Prostate gland (tissue), 2 donors: ENCODE data around the gene KIF15.

ENCODE experiments used
- POLR2AphosphoS5 ChIP-seq: sonication (generic); formaldehyde crosslinking; IDR thresholded peaks from one replicate; pipeline ENCODE4 v1.6.1; 2017; ENCODE audit warnings: antibody characterized with exemption
- TF ChIP-seq, protein P1 (sequence below), 4 experiments: fragments of 200-600 bp in 2 of 4; fragments of 450-650 bp in 2 of 4; sonication (generic) in 2 of 4; IDR thresholded peaks; 1 replicate in 3 of 4; 2 replicates in 1 of 4; pipeline ENCODE4 v1.5.1; 2016 to 2019; ENCODE audit warnings: antibody characterized with exemption in 4 of 4, mild to moderate bottlenecking in 2 of 4, moderate library complexity in 2 of 4

DNA sequence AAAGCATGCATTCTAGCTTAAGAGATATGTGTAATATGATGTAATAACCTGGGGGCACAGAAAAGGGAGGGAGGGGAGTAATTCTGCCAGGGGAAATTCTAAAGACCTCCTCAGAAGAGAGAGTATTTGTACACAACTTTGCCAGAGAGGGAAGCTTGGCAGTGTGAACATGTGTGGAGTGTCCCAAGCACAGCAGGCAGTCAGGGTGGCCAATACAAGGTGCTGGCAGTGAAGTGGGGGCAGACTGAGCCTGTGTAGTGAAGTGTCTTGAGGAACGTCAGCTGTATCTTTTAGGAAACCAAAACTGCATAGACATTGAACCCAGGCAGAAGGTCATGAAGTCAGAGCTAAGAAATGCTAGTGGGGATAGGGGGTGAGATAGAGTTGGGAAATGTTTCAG is 70.4 kb downstream of the KIF15 start:
- TF ChIP-seq, protein P1, sequence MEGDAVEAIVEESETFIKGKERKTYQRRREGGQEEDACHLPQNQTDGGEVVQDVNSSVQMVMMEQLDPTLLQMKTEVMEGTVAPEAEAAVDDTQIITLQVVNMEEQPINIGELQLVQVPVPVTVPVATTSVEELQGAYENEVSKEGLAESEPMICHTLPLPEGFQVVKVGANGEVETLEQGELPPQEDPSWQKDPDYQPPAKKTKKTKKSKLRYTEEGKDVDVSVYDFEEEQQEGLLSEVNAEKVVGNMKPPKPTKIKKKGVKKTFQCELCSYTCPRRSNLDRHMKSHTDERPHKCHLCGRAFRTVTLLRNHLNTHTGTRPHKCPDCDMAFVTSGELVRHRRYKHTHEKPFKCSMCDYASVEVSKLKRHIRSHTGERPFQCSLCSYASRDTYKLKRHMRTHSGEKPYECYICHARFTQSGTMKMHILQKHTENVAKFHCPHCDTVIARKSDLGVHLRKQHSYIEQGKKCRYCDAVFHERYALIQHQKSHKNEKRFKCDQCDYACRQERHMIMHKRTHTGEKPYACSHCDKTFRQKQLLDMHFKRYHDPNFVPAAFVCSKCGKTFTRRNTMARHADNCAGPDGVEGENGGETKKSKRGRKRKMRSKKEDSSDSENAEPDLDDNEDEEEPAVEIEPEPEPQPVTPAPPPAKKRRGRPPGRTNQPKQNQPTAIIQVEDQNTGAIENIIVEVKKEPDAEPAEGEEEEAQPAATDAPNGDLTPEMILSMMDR (IDR thresholded peaks at IDR 0.05), result no peak
- no peak for TF ChIP-seq POLR2AphosphoS5
